HG03066 (cell line): ENCODE data around the gene FUT1.
"Not testable (repeated sequence)": the region's sequence is repeated elsewhere in the genome, so short reads cannot be mapped to it uniquely, and the experiment has no call there.

Experiments used
- ATAC-seq: cut with Tn5 transposase; IDR thresholded peaks from one replicate; pipeline ENCODE4 v1.9.1; 2021; ENCODE audit warnings: low read depth; ENCODE audit not compliant: unreplicated experiment

The FUT1 gene

DNA sequence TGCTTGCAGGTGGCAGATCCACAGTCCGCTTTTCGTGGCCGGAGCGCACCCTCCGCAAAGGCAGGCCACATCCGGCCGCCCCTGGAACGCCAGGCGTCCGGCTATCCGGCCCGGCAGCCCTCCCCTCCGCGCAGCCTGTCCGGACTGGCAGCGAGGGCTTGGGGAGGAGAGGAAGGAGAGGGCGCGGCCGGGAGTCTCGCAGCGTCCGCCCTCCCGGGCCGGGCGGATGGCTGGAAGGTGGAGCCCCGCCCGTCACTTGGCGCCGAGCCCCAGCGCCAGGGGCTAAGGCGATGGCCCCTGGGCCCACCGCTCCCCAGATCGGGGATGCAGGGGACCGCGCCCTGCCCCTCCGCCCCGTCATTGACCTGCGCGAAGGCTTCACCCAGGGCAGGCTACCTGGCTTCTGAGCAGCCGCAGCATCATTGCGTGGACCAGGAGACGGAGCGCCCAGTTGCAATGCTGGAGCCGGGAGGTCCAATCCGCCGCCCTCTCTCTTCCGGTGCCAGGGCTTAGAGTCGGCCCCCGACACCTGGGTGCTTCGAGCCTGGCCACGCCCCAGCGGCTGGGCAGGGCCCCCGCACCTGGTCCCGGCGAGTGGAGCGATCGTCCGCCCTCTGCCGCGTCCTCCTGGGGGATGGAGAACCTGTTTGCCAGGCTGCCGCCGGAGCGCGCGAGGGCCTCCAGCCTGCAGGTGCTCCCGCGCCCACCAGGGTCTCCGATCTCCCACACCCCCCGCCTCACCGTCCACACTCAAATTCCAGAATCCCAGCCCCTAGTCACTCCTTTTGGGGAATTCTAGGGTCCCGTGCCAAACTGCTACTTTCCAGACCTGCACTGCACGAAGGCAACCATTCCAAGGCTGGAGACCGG, at the start of gene FUT1:
Gene FUT1 (minus strand): TSS at position 146 of the 870 bp plus-strand sequence. CDS start 1,360 bp downstream, outside the sequence.
- ATAC-seq: no peak

GRCh38 chr19:48799358-48800300, 47.2 kb upstream of the FUT1 start:
- no peak for ATAC-seq

DNA sequence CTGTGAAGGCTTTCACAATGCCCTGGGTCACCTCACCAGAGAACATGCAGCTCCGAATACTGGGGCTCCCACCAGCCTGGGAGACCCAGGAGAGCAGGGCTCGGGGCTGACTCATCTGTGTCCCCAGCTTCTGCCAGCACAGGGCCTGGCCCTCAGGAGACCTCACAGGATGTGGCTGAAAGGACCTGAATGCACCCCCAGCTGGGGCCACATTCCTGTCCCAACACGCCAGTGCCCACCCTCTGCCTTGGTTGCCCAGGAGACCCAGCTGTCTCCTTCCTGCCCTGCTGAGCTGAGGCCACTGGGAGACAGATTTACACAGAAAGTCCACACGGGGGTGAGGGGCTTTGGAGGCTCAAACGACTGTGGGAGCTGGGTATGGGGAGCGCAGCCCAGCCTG, 46.5 kb upstream of the FUT1 start:
- no peak for ATAC-seq

DNA sequence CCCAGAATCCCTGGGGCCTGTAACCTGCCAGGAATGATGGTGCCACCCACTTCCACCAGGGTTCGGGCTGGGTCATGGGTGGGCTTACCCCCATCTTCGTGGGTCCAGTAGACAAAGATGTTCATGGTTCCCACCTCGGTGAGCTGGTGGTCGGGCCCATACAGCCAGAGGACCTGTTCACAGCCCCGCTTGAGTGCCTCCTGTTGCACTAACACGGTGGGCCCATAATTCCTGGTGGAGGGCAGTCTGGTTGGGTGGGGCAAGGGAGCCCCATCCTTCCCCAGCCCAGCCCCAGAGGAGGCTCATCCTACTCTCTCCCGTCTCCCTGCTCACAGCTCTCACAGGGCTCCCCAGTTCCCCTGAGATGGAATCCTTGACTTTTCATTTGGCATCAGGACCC, 44.7 kb upstream of the FUT1 start:
- ATAC-seq: no peak

GRCh38 chr19:48796298-48797083, 44.0 kb upstream of the FUT1 start:
- no peak for ATAC-seq

DNA sequence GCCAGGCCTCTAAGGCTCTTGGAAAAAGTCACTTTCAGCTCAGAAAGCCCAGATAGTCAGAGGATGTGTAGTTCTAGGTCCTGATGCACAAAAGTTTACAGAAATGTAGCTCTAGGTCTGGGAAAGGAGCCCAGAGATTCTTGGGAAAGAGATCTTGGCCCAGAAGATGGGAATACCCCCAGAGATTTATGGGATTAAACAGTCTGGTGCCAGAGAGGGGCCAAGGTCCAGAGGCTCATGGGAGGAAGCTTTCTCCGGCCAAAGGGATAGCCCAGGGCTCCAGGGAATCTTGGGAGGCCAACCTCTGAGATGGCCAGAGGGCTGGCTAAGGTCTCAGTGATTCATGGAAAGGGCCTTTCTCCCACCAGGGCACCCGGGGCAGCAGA, 43.2 kb upstream of the FUT1 start:
- no peak for ATAC-seq

DNA sequence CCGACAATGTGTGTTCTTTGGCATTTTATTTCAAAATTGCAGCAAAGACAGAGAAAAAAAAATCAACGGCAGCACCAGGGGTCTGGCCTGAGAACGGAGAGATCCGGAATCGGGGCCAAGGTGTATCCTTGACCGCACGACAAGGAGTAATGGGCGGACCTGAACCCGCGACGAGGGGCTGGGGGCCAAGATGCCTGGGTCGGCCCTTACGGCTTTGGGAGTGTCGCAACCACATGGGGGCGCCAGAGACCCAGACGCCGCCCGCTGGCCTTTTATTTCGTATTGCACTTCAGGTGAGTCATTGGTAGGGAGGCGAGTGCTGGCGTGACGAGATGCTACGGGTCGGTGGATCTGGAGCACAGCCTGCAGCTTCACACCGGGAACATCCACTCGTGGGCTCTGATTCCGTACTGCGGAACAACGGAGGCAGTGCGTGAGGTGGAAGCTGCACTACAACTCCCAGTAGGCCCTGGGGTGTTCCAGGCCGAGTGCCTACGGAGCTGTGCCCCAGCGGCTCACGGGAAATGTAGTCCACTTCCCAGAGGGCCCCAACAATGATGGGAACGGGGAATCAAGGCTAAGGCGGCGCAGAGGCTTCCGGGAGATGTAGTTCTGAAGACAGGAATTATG, 42.7 kb upstream of the FUT1 start:
- peak; percentile 84 for ATAC-seq

GRCh38 chr19:48794291-48794690, 41.9 kb upstream of the FUT1 start:
- no peak for ATAC-seq

- ATAC-seq: no peak
Observed at GRCh38 chr19:48793271-48793670, 40.8 kb upstream of the FUT1 start.

DNA sequence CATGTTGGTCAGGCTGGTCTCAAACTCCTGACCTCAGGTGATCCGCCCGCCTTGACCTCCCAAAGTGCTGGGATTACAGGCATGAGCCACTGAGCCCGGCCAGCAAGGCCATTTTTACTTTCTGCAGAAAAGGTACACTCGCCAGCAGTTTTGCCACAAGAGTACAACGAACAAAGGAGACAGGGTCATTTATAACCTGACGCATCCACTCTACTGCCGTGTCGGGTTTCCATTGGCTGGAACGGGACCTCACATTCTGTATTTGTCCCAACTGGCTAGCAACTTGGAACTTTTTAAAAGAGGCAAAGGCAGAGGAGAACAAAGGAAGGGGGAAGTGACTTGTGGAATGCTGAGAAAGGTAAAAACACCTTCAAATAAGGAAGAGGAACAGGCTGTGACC, 34.9 kb upstream of the FUT1 start:
- ATAC-seq: not testable (repeated sequence)

- ATAC-seq: not testable (repeated sequence)
Observed at GRCh38 chr19:48786422-48786821, 34.0 kb upstream of the FUT1 start.

GRCh38 chr19:48784527-48784926, 32.1 kb upstream of the FUT1 start:
- no peak for ATAC-seq

DNA sequence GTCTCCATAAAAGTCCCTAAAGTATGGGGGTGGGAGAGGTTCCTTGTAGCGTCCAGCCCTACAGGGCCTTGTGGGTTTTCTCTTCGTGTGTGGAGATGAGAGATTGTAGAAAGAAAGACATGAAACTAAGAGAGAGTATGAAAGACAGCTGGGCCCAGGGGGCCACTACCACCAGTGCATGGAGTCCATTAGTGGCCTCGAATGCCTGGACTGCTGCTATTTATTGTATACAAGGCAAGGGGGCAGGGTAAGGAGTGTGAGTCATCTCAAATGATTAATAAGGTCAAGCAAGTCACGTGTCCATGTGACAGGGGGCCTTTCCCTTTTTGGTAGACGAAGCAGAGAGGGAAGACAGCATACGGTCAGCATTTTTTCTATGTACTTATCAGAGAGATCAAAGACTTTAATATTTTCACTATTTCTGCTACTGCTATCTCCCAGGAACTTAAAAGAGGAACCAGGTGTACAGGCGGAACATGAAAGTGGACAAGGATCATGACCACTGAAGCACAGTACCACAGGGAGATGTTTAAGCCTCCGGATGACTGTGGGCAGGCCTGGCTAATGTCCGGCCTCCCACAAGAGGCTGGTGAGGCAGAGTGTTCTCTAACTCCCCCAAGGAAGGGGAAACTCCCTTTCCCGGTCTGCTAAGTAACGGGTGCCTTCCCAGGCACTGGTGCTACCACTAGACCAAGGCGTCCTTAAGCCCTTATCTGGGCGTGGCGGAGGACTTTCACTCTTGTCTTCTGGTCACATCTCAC, 28.4 kb upstream of the FUT1 start:
- no peak for ATAC-seq

DNA sequence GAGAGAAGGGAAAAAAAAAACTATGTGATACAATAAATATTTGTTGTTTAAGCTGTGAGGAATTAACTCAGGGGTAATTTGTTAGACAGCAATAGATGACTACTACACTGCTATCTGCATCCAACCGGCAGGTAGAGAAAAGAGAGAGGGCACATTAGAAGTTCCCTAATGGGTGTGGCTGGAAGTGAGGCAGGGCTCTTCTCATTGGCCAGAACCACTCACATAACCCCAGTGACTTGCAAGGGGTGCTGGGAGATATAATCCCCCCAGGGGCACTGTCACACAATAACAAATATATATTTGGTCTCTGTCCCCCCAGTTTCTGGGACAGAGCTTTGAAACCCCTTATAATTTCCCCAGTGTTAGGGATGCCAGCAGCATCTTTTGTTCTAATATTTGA, 27.2 kb upstream of the FUT1 start:
- no peak for ATAC-seq

GRCh38 chr19:48777720-48778119, 25.3 kb upstream of the FUT1 start:
- no peak for ATAC-seq

DNA sequence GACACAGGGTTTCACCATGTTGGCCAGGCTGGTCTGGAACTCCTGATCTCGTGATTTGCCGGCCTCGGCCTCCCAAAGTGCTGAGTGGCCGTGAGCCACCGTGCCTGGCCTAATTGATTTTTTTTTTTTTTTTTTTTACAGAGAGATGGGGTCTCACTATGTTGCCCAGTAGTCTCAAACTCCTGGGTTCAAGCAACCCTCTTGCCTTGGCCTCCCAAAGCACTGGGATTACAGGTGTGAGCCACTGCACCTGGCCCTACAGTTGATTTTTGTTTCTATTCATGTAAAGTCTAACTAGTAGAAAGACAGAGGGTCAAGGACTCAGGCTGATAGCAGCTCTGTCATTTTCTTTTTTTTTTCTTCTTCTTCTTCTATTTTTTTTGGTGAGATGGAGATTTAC, 24.7 kb upstream of the FUT1 start:
- no peak for ATAC-seq

DNA sequence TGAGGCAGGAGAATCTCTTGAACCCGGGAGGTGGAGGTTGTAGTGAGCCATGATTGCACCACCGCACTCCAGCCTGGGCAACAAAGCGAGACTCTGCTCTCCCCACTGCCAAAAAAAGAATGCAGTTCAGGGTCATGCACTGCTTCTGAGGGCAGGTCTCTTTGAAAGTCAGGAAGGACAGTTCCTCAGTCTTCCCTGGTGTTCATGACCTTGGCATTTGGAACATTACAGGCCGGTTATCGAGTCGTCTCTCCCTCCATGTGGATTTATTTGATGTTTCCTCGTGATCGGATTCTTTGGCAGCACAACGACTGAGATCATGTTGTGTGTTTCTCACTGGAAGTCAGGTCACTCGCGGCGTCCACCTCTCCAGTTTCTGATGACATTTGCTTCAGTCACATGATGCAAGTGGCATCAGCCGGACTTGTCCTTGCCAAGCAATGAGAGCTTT, 20.1 kb upstream of the FUT1 start:
- no peak for ATAC-seq

DNA sequence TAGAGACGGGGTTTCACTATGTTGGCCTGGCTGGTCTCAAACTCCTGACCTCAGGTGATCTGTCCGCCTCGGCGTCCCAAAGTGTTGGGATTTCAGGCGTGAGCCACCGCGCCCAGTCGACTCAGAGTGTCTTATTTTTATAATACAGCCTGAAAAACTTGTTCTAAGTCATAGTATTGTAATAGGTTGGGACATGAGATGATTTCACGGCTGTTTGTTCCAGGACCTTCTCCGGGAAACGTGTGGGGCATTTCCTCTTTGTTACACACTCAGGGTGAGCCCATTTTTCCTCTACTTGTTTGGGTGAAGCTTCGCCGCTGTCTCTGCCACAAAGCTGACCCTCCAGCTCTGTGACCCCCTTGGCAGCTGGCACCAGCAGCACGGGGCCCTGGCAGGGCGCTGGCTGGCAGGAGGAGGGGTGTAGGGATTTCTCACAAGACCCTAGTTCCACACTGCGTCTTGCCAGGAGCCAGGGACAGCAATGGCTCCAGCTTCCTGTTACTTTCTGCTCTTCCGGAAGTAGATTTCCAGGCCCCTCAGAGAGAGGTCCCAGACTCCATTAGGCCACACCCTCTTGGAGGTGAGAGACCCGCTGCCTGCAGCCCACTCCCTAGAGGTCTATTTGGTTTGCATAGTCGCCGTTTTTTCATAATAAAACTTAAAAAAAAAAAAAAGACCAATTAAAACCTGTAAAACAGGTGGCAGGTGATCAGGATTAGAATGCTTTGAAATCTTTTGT, 18.5 kb upstream of the FUT1 start:
- ATAC-seq: no peak

GRCh38 chr19:48770266-48770665, 17.8 kb upstream of the FUT1 start:
- no peak for ATAC-seq
